Peyer's patch (tissue), 4 donors: ENCODE results near the gene CDK18.

Source experiments
- CTCF ChIP-seq, 6 experiments: fragments of 450-650 bp in 4 of 6; fragments of 200-600 bp in 2 of 6; sonication (generic) in 1 of 6; IDR thresholded peaks; one replicate each; pipeline ENCODE4 v1.5.1; 2017 to 2019; ENCODE audit warnings: antibody characterized with exemption in 6 of 6, mild to moderate bottlenecking in 3 of 6, moderate library complexity in 1 of 6
- POLR2A ChIP-seq, 2 donors: fragments of 450-650 bp; IDR thresholded peaks; one replicate each; pipeline ENCODE4 v1.5.1; 2017; ENCODE audit warnings: antibody characterized with exemption in 2 of 2, mild to moderate bottlenecking in 2 of 2, moderate library complexity in 2 of 2

- TF ChIP-seq CTCF (IDR thresholded peaks at IDR 0.05) (no peak), POLR2A (IDR thresholded peaks at IDR 0.05) (no peak)
Observed at GRCh38 chr1:205535866-205536758, 31.6 kb downstream of the CDK18 start.
